Natural killer cell (primary cell): ENCODE results near the gene NAA11. TPM values are rescaled to one million over a fixed set of nuclear protein-coding genes. Genes with fewer than 3 reads are reported as not detected.

Experiments
- ATAC-seq, 3 donors: fragments of 150-1000 bp in 2 of 3; fragments of 200-7000 bp in 1 of 3; cut with Tn5 transposase; 1 replicate in 1 of 3; 2 replicates in 2 of 3; pipeline ENCODE4 v1.10.0; 2021; ENCODE audit warnings: mild to moderate bottlenecking in 2 of 3, moderate library complexity in 2 of 3
- DNase-seq, 2 donors: peaks; one replicate each; pipeline versions ENCODE4 v3.0.0 to v3.0.0-alpha.2; 2013 to 2021; ENCODE audit warnings: mixed read lengths in 1 of 2
- H3K27ac ChIP-seq: one replicate; pipeline ENCODE4 v1.5.1; 2013; ENCODE audit warnings: mild to moderate bottlenecking, low read length
- H3K27me3 ChIP-seq: one replicate; pipeline ENCODE4 v1.6.1; 2013; ENCODE audit warnings: low read length; ENCODE audit not compliant: control insufficient read depth, insufficient read depth
- H3K36me3 ChIP-seq: one replicate; pipeline ENCODE4 v1.6.1; 2013; ENCODE audit warnings: low read length; ENCODE audit not compliant: control insufficient read depth, insufficient read depth
- H3K4me1 ChIP-seq: one replicate; pipeline ENCODE4 v1.6.1; 2013; ENCODE audit warnings: low read length; ENCODE audit not compliant: control insufficient read depth, insufficient read depth
- H3K4me3 ChIP-seq: one replicate; pipeline ENCODE4 v1.5.1; 2013; ENCODE audit warnings: low read length
- H3K9me3 ChIP-seq: one replicate; pipeline ENCODE4 v1.6.1; 2013; ENCODE audit warnings: low read length; ENCODE audit not compliant: control insufficient read depth, insufficient read depth
- H3K27ac Mint-ChIP-seq, 2 donors: one replicate each; pipeline ENCODE4 v1.8.0; 2022; ENCODE audit warnings: mild to moderate bottlenecking in 2 of 2, mixed read lengths in 2 of 2, moderate library complexity in 1 of 2
- H3K27me3 Mint-ChIP-seq, 2 donors: one replicate each; pipeline ENCODE4 v1.8.0; 2022; ENCODE audit warnings: low read depth in 2 of 2, mixed read lengths in 2 of 2
- H3K36me3 Mint-ChIP-seq: one replicate; pipeline ENCODE4 v1.8.0; 2022; ENCODE audit warnings: mixed read lengths
- H3K4me1 Mint-ChIP-seq, 2 donors: one replicate each; pipeline ENCODE4 v1.8.0; 2022; ENCODE audit warnings: mixed read lengths in 2 of 2
- H3K4me3 Mint-ChIP-seq: one replicate; pipeline ENCODE4 v1.8.0; 2022; ENCODE audit warnings: mild to moderate bottlenecking, moderate library complexity, mixed read lengths
- H3K9me3 Mint-ChIP-seq, 2 donors: one replicate each; pipeline ENCODE4 v1.8.0; 2022; ENCODE audit warnings: mixed read lengths in 2 of 2
- WGBS: methylation state at CpG from one replicate; pipeline ENCODE4 v1.1.7; 2013; ENCODE audit warnings: missing lambda C conversion rate; ENCODE audit not compliant: insufficient coverage; 5-methylcytosine and 5-hydroxymethylcytosine counted together
- intact Hi-C: fragments of 100-400 bp; cut with micrococcal nuclease; formaldehyde crosslinking; loops from one replicate; pipeline ENCODE4 v1.14.2; 2022
- total RNA-seq, 4 donors: library from RNA; stranded (reverse); fragments of 120-200 nt in 1 of 4; gene quantifications; one replicate each; pipeline versions ENCODE4 v1.2.3 to v1.2.4, GENCODE V29; 2013 to 2022
- TF ChIP-seq, protein P1 (sequence below): fragments of 200-600 bp; IDR thresholded peaks from one replicate; pipeline ENCODE4 v1.8.0; 2022; ENCODE audit warnings: antibody characterized with exemption

NAA11 gene
- total RNA-seq: not detected
- not detected for total RNA-seq (2013)

DNA sequence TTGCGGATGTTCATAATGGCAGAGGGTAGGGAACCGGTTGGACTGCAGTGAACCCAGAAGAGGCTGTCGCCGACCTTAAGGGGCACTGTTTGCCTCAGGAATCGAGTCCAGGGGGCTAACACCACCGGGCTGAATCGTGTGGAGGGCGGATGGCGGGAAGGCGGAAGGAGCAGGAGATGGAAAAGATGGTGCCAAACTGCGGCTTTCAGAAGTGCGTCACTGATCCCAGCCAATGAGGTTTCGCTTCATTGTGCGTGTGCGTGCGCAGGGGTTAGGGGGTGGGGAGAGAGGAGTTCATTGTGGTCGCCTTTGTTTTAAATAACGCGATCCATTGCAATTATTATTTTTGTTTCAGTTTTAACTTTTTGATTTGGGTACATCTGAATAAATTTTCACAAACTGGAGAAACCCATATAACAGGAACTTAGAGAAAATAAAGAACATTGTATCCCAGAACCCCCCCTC is at the start of gene NAA11:
Gene NAA11 (minus strand): TSS at position 198 of the 465 bp plus-strand sequence. CDS start 184 bp downstream, at position 14.
- ATAC-seq: no peak
- Mint-ChIP-seq H3K9me3 (peaks cover 3 to 4% of the 10 kb centered on the region in 2 donors), H3K4me3 (no peak within 1 kb of the TSS), H3K27ac (no peak within 1 kb of the TSS), H3K36me3 (no peaks in the 10 kb centered on the region), H3K27me3 (no peaks in the 10 kb centered on the region), H3K4me1 (no peaks in the 10 kb centered on the region)
- DNase-seq: no peak
- Histone ChIP-seq H3K4me1 (no peaks in the 10 kb centered on the region), H3K27ac (no peak within 1 kb of the TSS), H3K36me3 (no peaks in the 10 kb centered on the region), H3K4me3 (no peak within 1 kb of the TSS), H3K9me3 (no peaks in the 10 kb centered on the region), H3K27me3 (no peaks in the 10 kb centered on the region)
- TF ChIP-seq, protein P1, sequence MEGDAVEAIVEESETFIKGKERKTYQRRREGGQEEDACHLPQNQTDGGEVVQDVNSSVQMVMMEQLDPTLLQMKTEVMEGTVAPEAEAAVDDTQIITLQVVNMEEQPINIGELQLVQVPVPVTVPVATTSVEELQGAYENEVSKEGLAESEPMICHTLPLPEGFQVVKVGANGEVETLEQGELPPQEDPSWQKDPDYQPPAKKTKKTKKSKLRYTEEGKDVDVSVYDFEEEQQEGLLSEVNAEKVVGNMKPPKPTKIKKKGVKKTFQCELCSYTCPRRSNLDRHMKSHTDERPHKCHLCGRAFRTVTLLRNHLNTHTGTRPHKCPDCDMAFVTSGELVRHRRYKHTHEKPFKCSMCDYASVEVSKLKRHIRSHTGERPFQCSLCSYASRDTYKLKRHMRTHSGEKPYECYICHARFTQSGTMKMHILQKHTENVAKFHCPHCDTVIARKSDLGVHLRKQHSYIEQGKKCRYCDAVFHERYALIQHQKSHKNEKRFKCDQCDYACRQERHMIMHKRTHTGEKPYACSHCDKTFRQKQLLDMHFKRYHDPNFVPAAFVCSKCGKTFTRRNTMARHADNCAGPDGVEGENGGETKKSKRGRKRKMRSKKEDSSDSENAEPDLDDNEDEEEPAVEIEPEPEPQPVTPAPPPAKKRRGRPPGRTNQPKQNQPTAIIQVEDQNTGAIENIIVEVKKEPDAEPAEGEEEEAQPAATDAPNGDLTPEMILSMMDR: no peak
- 90% methylated on average over 19 of the region's 19 CpGs for WGBS
- intact Hi-C loops: no loop called here

DNA sequence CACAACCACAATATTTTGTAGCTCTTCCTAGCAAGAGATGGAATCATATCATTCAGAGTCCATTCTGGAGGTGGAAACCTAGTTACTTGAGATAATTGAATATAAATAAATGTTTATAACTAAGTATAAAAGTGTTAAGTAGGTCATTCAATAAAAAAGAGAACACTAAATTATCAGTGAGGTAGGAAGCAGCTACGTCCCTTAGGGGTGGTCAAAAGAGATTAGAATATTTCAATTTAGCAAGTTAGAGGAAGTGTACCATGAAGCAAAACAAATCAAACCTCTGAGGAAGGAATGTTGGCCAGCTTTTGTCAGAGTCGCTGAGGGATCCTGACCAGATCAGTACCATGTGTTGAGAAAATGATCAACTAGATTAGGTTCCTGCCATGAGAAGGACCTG is 44.2 kb upstream of the NAA11 start:
- H3K4me1 ChIP-seq: no peaks in the 10 kb centered on the region
- H3K4me3 ChIP-seq: no peak overlapping the region
- Mint-ChIP-seq H3K36me3 (no peaks in the 10 kb centered on the region), H3K27me3 (no peaks in the 10 kb centered on the region), H3K9me3 (peaks cover 3 to 5% of the 10 kb centered on the region in 2 donors), H3K27ac (no peak overlapping the region), H3K4me3 (no peak overlapping the region), H3K4me1 (no peaks in the 10 kb centered on the region)
- ATAC-seq (no peak), DNase-seq (no peak)
- no peaks in the 10 kb centered on the region for H3K27me3 ChIP-seq
- TF ChIP-seq, protein P1: no peak
- H3K27ac ChIP-seq: no peak overlapping the region
- intact Hi-C loops: no loop called here
- 37% methylated on average over 2 of the region's 2 CpGs for WGBS
- no peaks in the 10 kb centered on the region for H3K36me3 ChIP-seq
- no peaks in the 10 kb centered on the region for H3K9me3 ChIP-seq

DNA sequence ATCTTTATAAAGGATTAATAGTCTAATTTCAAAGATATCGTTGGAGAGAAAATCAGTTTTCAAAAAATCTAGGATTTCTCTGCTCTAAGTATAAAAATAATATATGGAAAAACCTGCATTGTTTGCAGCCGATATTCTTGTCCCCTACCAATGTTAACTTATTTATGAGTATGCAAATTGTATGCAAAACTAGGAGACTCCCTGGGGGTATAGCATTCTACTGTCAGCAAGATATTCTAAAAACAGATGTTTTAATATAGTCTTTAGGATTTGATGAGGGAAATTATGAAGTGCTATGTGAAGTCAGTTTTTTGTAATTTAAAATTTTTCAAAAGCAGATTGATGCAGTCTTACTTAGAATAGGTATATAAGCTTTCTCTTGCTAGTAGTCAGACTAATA is 41.2 kb upstream of the NAA11 start:
- Histone ChIP-seq H3K9me3 (no peaks in the 10 kb centered on the region), H3K27me3 (no peaks in the 10 kb centered on the region), H3K4me3 (no peak overlapping the region), H3K4me1 (no peaks in the 10 kb centered on the region), H3K36me3 (no peaks in the 10 kb centered on the region), H3K27ac (no peak overlapping the region)
- no peaks in the 10 kb centered on the region for H3K4me1 Mint-ChIP-seq
- no peaks in the 10 kb centered on the region for H3K27me3 Mint-ChIP-seq
- TF ChIP-seq, protein P1: no peak
- H3K27ac Mint-ChIP-seq: no peak overlapping the region
- H3K4me3 Mint-ChIP-seq: no peak overlapping the region
- ATAC-seq (no peak), DNase-seq (no peak)
- WGBS: no CpG with 5 or more reads among the region's 2 CpGs
- no peaks in the 10 kb centered on the region for H3K36me3 Mint-ChIP-seq
- intact Hi-C loops: no loop called here
- peaks cover 3 to 4% of the 10 kb centered on the region in 2 donors for H3K9me3 Mint-ChIP-seq

DNA sequence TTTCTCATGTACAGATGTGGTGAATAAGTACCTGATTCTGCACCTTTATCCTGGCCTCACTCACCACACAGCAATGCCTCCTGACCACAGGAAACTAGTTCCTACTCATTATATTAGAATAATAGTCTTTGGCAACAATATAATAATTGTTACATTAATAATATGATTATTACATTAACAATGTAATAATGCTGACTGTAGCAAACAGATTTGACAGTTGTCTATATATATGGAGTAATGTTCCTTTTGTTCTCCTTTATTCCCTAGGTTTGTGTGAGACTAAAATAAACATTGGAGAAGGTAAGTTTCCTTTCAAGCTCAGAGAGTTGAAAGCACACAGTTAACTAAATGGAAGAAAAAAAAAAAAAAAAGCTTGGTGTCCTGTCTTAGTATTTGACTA is 40.6 kb upstream of the NAA11 start:
- Mint-ChIP-seq H3K36me3 (no peaks in the 10 kb centered on the region), H3K4me3 (no peak overlapping the region), H3K27me3 (no peaks in the 10 kb centered on the region), H3K27ac (no peak overlapping the region), H3K4me1 (no peaks in the 10 kb centered on the region), H3K9me3 (peaks cover 3 to 4% of the 10 kb centered on the region in 2 donors)
- intact Hi-C loops: loop anchor here (1.0 kb wide), 1 partner anchor 28 kb away; no protein-coding TSS in a partner anchor
- TF ChIP-seq, protein P1: no peak
- Histone ChIP-seq H3K27ac (no peak overlapping the region), H3K4me3 (no peak overlapping the region), H3K27me3 (no peaks in the 10 kb centered on the region), H3K36me3 (no peaks in the 10 kb centered on the region), H3K9me3 (no peaks in the 10 kb centered on the region), H3K4me1 (no peaks in the 10 kb centered on the region)
- ATAC-seq (no peak), DNase-seq (no peak)
